ENCODE results near the gene TCF12. TPM values are rescaled to one million over a fixed set of nuclear protein-coding genes. Genes with fewer than 3 reads are reported as not detected.

TCF12 gene
- total RNA-seq, 1 donor from 2014 or later, result 106 TPM

GRCh38 chr15:57324944-57325679 is 406.7 kb downstream of the TCF12 start:
- H3K9me3 Mint-ChIP-seq (ENCODE audit: low read depth), result no peaks in the 10 kb centered on the region
- no peak overlapping the region for H3K27ac Mint-ChIP-seq (ENCODE audit: unreplicated experiment)
- H3K4me3 Mint-ChIP-seq (ENCODE audit: unreplicated experiment), result no peak overlapping the region
- DNase-seq (ENCODE audit: low spot score), result no peak
- no peaks in the 10 kb centered on the region for H3K36me3 Mint-ChIP-seq (ENCODE audit: low read depth)
- peaks cover 30% of the 10 kb centered on the region for H3K4me1 Mint-ChIP-seq (ENCODE audit: low read depth)
- no peak for TF ChIP-seq CTCF (IDR thresholded peaks at IDR 0.05)
- no peaks in the 10 kb centered on the region for H3K27me3 Mint-ChIP-seq (ENCODE audit: low read depth)

- Mint-ChIP-seq H3K4me1 (ENCODE audit: low read depth) (peaks cover 19% of the 10 kb centered on the region), H3K36me3 (ENCODE audit: low read depth) (no peaks in the 10 kb centered on the region), H3K9me3 (ENCODE audit: low read depth) (no peaks in the 10 kb centered on the region), H3K27ac (ENCODE audit: unreplicated experiment) (no peak overlapping the region), H3K27me3 (ENCODE audit: low read depth) (no peaks in the 10 kb centered on the region), H3K4me3 (ENCODE audit: unreplicated experiment) (no peak overlapping the region)
- TF ChIP-seq CTCF (IDR thresholded peaks at IDR 0.05), result no peak
- DNase-seq (ENCODE audit: low spot score), result no peak
These were observed 407.8 kb downstream of the TCF12 start for GRCh38 chr15:57326196-57326595.

GRCh38 chr15:57327985-57328471 is 409.6 kb downstream of the TCF12 start:
- no peak for TF ChIP-seq CTCF (IDR thresholded peaks at IDR 0.05)
- no peaks in the 10 kb centered on the region for H3K36me3 Mint-ChIP-seq (ENCODE audit: low read depth)
- no peaks in the 10 kb centered on the region for H3K9me3 Mint-ChIP-seq (ENCODE audit: low read depth)
- DNase-seq (ENCODE audit: low spot score), result no peak
- no peaks in the 10 kb centered on the region for H3K27me3 Mint-ChIP-seq (ENCODE audit: low read depth)
- H3K4me1 Mint-ChIP-seq (ENCODE audit: low read depth), result peaks cover 18% of the 10 kb centered on the region
- no peak overlapping the region for H3K4me3 Mint-ChIP-seq (ENCODE audit: unreplicated experiment)
- H3K27ac Mint-ChIP-seq (ENCODE audit: unreplicated experiment), result no peak overlapping the region

GRCh38 chr15:57328479-57328878 is 410.0 kb downstream of the TCF12 start:
- Mint-ChIP-seq H3K4me3 (ENCODE audit: unreplicated experiment) (no peak overlapping the region), H3K27me3 (ENCODE audit: low read depth) (no peaks in the 10 kb centered on the region), H3K9me3 (ENCODE audit: low read depth) (no peaks in the 10 kb centered on the region), H3K27ac (ENCODE audit: unreplicated experiment) (no peak overlapping the region), H3K36me3 (ENCODE audit: low read depth) (no peaks in the 10 kb centered on the region), H3K4me1 (ENCODE audit: low read depth) (peaks cover 21% of the 10 kb centered on the region)
- no peak for DNase-seq (ENCODE audit: low spot score)
- TF ChIP-seq CTCF (IDR thresholded peaks at IDR 0.05), result no peak

GRCh38 chr15:57328897-57329296 is 410.5 kb downstream of the TCF12 start:
- H3K4me1 Mint-ChIP-seq (ENCODE audit: low read depth), result peaks cover 19% of the 10 kb centered on the region
- TF ChIP-seq CTCF (IDR thresholded peaks at IDR 0.05), result no peak

More at GRCh38 chr15:57328897-57329296, 410.5 kb downstream of the TCF12 start:
- Mint-ChIP-seq H3K4me3 (ENCODE audit: unreplicated experiment) (no peak overlapping the region), H3K36me3 (ENCODE audit: low read depth) (no peaks in the 10 kb centered on the region), H3K9me3 (ENCODE audit: low read depth) (no peaks in the 10 kb centered on the region), H3K27ac (ENCODE audit: unreplicated experiment) (no peak overlapping the region), H3K27me3 (ENCODE audit: low read depth) (no peaks in the 10 kb centered on the region)
- no peak for DNase-seq (ENCODE audit: low spot score)

Data from chondrocyte (in vitro differentiated cells).